HFFc6 (cell line): ENCODE data around the gene PNP. TPM values are rescaled to one million over a fixed set of nuclear protein-coding genes. Genes with fewer than 3 reads are reported as not detected.
A peak's percentile ranks its signal among the peaks of the same experiment; 100 is the strongest.

ENCODE experiments used
- DNase-seq: peaks from one replicate; pipeline ENCODE4 v3.0.0-alpha.2; 2018
- H3K27ac Mint-ChIP-seq: 2 replicates; pipeline ENCODE4 v1.8.0; 2020; ENCODE audit warnings: mild to moderate bottlenecking, mixed read lengths
- H3K27me3 Mint-ChIP-seq: 2 replicates; pipeline ENCODE4 v1.8.0; 2021; ENCODE audit warnings: mild to moderate bottlenecking, moderate library complexity, mixed read lengths; ENCODE audit not compliant: insufficient read depth
- H3K36me3 Mint-ChIP-seq: 2 replicates; pipeline ENCODE4 v1.8.0; 2021; ENCODE audit warnings: low read depth, mixed read lengths
- H3K4me1 Mint-ChIP-seq: 2 replicates; pipeline ENCODE4 v1.8.0; 2020; ENCODE audit warnings: low read depth, mixed read lengths
- H3K4me3 Mint-ChIP-seq: 2 replicates; pipeline ENCODE4 v1.8.0; 2020; ENCODE audit warnings: mild to moderate bottlenecking, moderate library complexity, mixed read lengths
- H3K9me3 Mint-ChIP-seq: 2 replicates; pipeline ENCODE4 v1.8.0; 2020; ENCODE audit warnings: mild to moderate bottlenecking, mixed read lengths
- total RNA-seq, 6 experiments: library from RNA; stranded (reverse); fragmentation: NEBNext Ultra II Directional; extraction: Animal tissue kit (Norgen Biotek cat#: 25700); gene quantifications; 2 replicates in 1 of 6; 3 replicates in 5 of 6; pipeline ENCODE4 v1.2.3, GENCODE V29; 2021
- TF ChIP-seq, protein P1 (sequence below): fragments of 200-600 bp; sonication (generic); IDR thresholded peaks from 2 replicates; pipeline ENCODE4 v1.5.0; 2021; ENCODE audit warnings: antibody characterized with exemption, mild to moderate bottlenecking

Gene PNP
- total RNA-seq, 6 experiments from 2014 or later, result 19.8 to 32.3 (median 25.7) TPM

GRCh38 chr14:20455355-20456300, 13.6 kb upstream of the PNP start:
- TF ChIP-seq, protein P1, sequence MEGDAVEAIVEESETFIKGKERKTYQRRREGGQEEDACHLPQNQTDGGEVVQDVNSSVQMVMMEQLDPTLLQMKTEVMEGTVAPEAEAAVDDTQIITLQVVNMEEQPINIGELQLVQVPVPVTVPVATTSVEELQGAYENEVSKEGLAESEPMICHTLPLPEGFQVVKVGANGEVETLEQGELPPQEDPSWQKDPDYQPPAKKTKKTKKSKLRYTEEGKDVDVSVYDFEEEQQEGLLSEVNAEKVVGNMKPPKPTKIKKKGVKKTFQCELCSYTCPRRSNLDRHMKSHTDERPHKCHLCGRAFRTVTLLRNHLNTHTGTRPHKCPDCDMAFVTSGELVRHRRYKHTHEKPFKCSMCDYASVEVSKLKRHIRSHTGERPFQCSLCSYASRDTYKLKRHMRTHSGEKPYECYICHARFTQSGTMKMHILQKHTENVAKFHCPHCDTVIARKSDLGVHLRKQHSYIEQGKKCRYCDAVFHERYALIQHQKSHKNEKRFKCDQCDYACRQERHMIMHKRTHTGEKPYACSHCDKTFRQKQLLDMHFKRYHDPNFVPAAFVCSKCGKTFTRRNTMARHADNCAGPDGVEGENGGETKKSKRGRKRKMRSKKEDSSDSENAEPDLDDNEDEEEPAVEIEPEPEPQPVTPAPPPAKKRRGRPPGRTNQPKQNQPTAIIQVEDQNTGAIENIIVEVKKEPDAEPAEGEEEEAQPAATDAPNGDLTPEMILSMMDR, result no peak
- peaks cover 2% of the 10 kb centered on the region; the same call in 1 of the 2 replicates for H3K27me3 Mint-ChIP-seq
- no peak overlapping the region for H3K4me3 Mint-ChIP-seq
- H3K27ac Mint-ChIP-seq, result no peak overlapping the region
- peaks cover 27% of the 10 kb centered on the region for H3K36me3 Mint-ChIP-seq
- DNase-seq, result peak; percentile 84
- H3K4me1 Mint-ChIP-seq, result peaks cover 15% of the 10 kb centered on the region
- H3K9me3 Mint-ChIP-seq, result no peaks in the 10 kb centered on the region

- Mint-ChIP-seq H3K27me3 (peaks cover 2% of the 10 kb centered on the region; the same call in 1 of the 2 replicates), H3K9me3 (no peaks in the 10 kb centered on the region), H3K27ac (no peak overlapping the region), H3K36me3 (peaks cover 21% of the 10 kb centered on the region; the same call in 1 of the 2 replicates), H3K4me1 (peaks cover 21% of the 10 kb centered on the region), H3K4me3 (no peak overlapping the region)
- TF ChIP-seq, protein P1, result no peak
- DNase-seq, result no peak
Measured at GRCh38 chr14:20456971-20457370, 12.2 kb upstream of the PNP start.

DNA sequence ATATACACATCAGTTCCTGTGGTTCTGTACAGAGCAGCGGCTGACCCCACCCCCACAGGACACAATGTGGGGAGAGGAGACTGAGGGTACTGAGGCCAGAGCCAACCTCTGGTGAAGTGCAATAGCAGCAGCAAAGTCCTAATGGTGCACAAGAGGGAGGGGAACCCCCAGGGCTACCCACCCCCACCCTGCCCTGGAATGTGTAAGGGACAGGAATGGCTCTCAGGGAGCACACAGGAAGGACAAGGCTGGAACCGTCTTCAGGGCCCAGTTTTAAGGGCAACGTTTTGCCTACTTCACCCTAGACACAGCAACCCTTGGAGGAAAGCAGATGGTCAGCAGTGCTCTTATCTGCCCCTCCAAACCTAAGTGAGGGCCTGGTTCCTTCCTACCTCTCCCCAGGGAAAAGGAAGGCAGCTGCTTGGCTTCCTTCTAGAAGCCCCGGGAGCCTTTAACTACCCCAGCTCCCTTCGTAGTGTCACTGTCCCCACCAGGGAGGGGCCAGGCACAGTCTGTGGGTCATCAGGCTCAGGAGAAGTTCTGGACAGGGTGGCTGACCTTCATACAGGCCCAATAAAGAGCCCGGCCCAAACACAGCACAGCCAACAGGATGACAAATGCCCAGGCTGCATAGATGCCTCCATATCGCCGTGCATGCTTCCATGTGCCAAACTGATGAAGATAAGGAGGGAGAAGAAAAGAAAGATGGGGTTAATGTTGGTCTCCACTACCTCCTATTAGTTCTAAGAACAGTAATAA, 11.0 kb upstream of the PNP start:
- Mint-ChIP-seq H3K4me3 (no peak overlapping the region), H3K4me1 (peaks cover 26% of the 10 kb centered on the region), H3K36me3 (peaks cover 16% of the 10 kb centered on the region; the same call in 1 of the 2 replicates), H3K27me3 (peaks cover 2% of the 10 kb centered on the region; the same call in 1 of the 2 replicates), H3K27ac (peak overlapping the region; percentile 55; the same call in 1 of the 2 replicates), H3K9me3 (no peaks in the 10 kb centered on the region)
- no peak for DNase-seq
- TF ChIP-seq, protein P1, result no peak

DNA sequence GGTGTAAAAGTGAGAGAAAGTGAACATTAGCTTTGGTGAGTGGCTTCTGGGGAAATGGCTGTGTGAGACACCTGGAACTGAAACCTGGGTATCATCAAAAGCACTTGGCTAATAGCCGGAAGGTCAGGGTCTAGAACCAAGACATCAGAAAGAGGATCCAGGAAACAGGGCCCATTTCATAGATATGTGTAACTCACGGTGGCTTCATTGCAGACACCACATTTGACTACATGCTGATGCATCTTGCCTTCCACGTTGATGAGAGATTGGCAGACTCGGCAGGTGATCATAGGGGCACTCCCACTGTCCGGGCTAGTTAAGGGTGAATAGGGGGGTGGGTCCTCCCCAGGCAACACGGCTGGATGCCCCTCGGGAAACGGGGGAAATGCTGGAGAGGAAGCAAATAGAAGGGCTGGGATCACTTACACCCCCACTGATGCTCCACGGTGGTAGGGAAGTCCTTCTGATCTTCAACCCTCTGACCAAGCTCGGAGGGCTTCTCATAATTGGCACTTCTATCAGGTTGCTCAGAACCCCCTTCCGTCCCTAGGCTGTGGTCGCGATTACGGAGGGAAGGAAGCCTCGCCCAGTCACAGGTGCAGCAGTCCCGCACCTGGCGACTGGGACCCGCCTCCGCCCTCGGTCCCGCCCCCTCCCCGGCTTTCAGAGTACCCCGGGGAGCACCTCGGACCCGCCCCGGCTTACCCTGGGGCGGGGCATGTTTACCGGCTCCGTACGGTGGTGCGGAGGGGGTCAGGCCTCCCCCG, 8.6 kb upstream of the PNP start:
- TF ChIP-seq, protein P1, result no peak
- no peaks in the 10 kb centered on the region for H3K9me3 Mint-ChIP-seq
- H3K27ac Mint-ChIP-seq, result peak overlapping the region; percentile 75
- DNase-seq, result no peak
- peak overlapping the region; percentile 96 for H3K4me3 Mint-ChIP-seq
- H3K27me3 Mint-ChIP-seq, result peaks cover 7% of the 10 kb centered on the region
- peaks cover 16% of the 10 kb centered on the region; the same call in 1 of the 2 replicates for H3K36me3 Mint-ChIP-seq
- H3K4me1 Mint-ChIP-seq, result peaks cover 26% of the 10 kb centered on the region
